Central memory CD8-positive, alpha-beta T cell (primary cell): ENCODE results near the gene MAPK8IP3.

Experiments used
- ATAC-seq: fragments of 150-1000 bp; cut with Tn5 transposase; replicated peaks from 2 replicates; pipeline ENCODE4 v1.10.0; 2022; ENCODE audit warnings: mild to moderate bottlenecking, moderate FRiP score, moderate number of reproducible peaks; ENCODE audit not compliant: poor library complexity, severe bottlenecking; ENCODE audit errors: extremely low read depth
- DNase-seq, 2 donors: peaks; one replicate each; pipeline ENCODE4 v3.0.0; 2021; ENCODE audit warnings: low spot score in 2 of 2
- H3K27ac Mint-ChIP-seq: one replicate; pipeline ENCODE4 v1.8.0; 2022; ENCODE audit warnings: low read depth, mild to moderate bottlenecking, moderate library complexity, mixed read lengths
- H3K27me3 Mint-ChIP-seq: one replicate; pipeline ENCODE4 v1.8.0; 2022; ENCODE audit warnings: mixed read lengths
- H3K36me3 Mint-ChIP-seq: one replicate; pipeline ENCODE4 v1.8.0; 2022; ENCODE audit warnings: mild to moderate bottlenecking, moderate library complexity, mixed read lengths; ENCODE audit not compliant: insufficient read depth
- H3K4me1 Mint-ChIP-seq: one replicate; pipeline ENCODE4 v1.8.0; 2022; ENCODE audit warnings: mixed read lengths
- H3K4me3 Mint-ChIP-seq: one replicate; pipeline ENCODE4 v1.8.0; 2022; ENCODE audit warnings: mild to moderate bottlenecking, moderate library complexity, mixed read lengths
- H3K9me3 Mint-ChIP-seq: one replicate; pipeline ENCODE4 v1.8.0; 2022; ENCODE audit warnings: mixed read lengths

Gene MAPK8IP3

GRCh38 chr16:1788095-1788707 is 82.2 kb downstream of the MAPK8IP3 start:
- no peak overlapping the region for H3K27ac Mint-ChIP-seq
- no peak for ATAC-seq
- H3K9me3 Mint-ChIP-seq: no peaks in the 10 kb centered on the region
- H3K36me3 Mint-ChIP-seq: peaks cover 7% of the 10 kb centered on the region
- H3K27me3 Mint-ChIP-seq: no peaks in the 10 kb centered on the region
- H3K4me3 Mint-ChIP-seq: no peak overlapping the region
- H3K4me1 Mint-ChIP-seq: peaks cover 16% of the 10 kb centered on the region
- no peak for DNase-seq

GRCh38 chr16:1788708-1789100 is 82.7 kb downstream of the MAPK8IP3 start:
- Mint-ChIP-seq H3K27ac (peak overlapping the region; percentile 76), H3K9me3 (no peaks in the 10 kb centered on the region), H3K27me3 (no peaks in the 10 kb centered on the region), H3K4me1 (peaks cover 13% of the 10 kb centered on the region), H3K36me3 (peaks cover 7% of the 10 kb centered on the region), H3K4me3 (no peak overlapping the region)
- ATAC-seq (no peak), DNase-seq (no peak)

GRCh38 chr16:1789643-1790045 is 83.6 kb downstream of the MAPK8IP3 start:
- no peaks in the 10 kb centered on the region for H3K9me3 Mint-ChIP-seq
- H3K4me3 Mint-ChIP-seq: no peak overlapping the region
- H3K4me1 Mint-ChIP-seq: peaks cover 13% of the 10 kb centered on the region
- H3K27me3 Mint-ChIP-seq: no peaks in the 10 kb centered on the region
- no peak for ATAC-seq
- H3K27ac Mint-ChIP-seq: no peak overlapping the region
- no peak for DNase-seq
- peaks cover 6% of the 10 kb centered on the region for H3K36me3 Mint-ChIP-seq

GRCh38 chr16:1790261-1790610 is 84.2 kb downstream of the MAPK8IP3 start:
- no peaks in the 10 kb centered on the region for H3K27me3 Mint-ChIP-seq
- peaks cover 9% of the 10 kb centered on the region for H3K4me1 Mint-ChIP-seq
- ATAC-seq: no peak
- H3K4me3 Mint-ChIP-seq: no peak overlapping the region
- H3K36me3 Mint-ChIP-seq: peaks cover 6% of the 10 kb centered on the region
- no peak for DNase-seq
- no peak overlapping the region for H3K27ac Mint-ChIP-seq
- H3K9me3 Mint-ChIP-seq: no peaks in the 10 kb centered on the region

GRCh38 chr16:1790611-1791255 is 84.7 kb downstream of the MAPK8IP3 start:
- no peak overlapping the region for H3K4me3 Mint-ChIP-seq
- H3K36me3 Mint-ChIP-seq: peaks cover 6% of the 10 kb centered on the region
- ATAC-seq (no peak), DNase-seq (peak in 1 of 2 donors; percentile 8)
- H3K9me3 Mint-ChIP-seq: no peaks in the 10 kb centered on the region
- H3K27me3 Mint-ChIP-seq: no peaks in the 10 kb centered on the region
- H3K4me1 Mint-ChIP-seq: peaks cover 5% of the 10 kb centered on the region
- no peak overlapping the region for H3K27ac Mint-ChIP-seq

- H3K27me3 Mint-ChIP-seq: no peaks in the 10 kb centered on the region
- no peak overlapping the region for H3K4me3 Mint-ChIP-seq
- H3K9me3 Mint-ChIP-seq: no peaks in the 10 kb centered on the region
- no peak for ATAC-seq
- no peak for DNase-seq
- no peak overlapping the region for H3K27ac Mint-ChIP-seq
- peaks cover 6% of the 10 kb centered on the region for H3K36me3 Mint-ChIP-seq
- H3K4me1 Mint-ChIP-seq: peaks cover 5% of the 10 kb centered on the region
Observed at GRCh38 chr16:1791256-1791942, 85.4 kb downstream of the MAPK8IP3 start.

GRCh38 chr16:1791943-1792812 is 86.2 kb downstream of the MAPK8IP3 start:
- Mint-ChIP-seq H3K4me3 (no peak overlapping the region), H3K9me3 (no peaks in the 10 kb centered on the region), H3K4me1 (peaks cover 5% of the 10 kb centered on the region), H3K36me3 (peaks cover 3% of the 10 kb centered on the region), H3K27ac (no peak overlapping the region), H3K27me3 (no peaks in the 10 kb centered on the region)
- no peak for ATAC-seq
- DNase-seq: no peak

- Mint-ChIP-seq H3K27ac (no peak overlapping the region), H3K4me3 (no peak overlapping the region), H3K4me1 (peaks cover 5% of the 10 kb centered on the region), H3K27me3 (no peaks in the 10 kb centered on the region), H3K36me3 (peaks cover 3% of the 10 kb centered on the region), H3K9me3 (no peaks in the 10 kb centered on the region)
- ATAC-seq (no peak), DNase-seq (no peak)
Observed at GRCh38 chr16:1792836-1793577, 87.0 kb downstream of the MAPK8IP3 start.

- Mint-ChIP-seq H3K4me3 (no peak within 1 kb of the TSS), H3K27ac (no peak within 1 kb of the TSS), H3K36me3 (peaks cover under 1% of the 10 kb centered on the region), H3K27me3 (no peaks in the 10 kb centered on the region), H3K9me3 (no peaks in the 10 kb centered on the region), H3K4me1 (peaks cover 4% of the 10 kb centered on the region)
- DNase-seq: no peak
- ATAC-seq: no peak
Observed at GRCh38 chr16:1793578-1794220, 87.7 kb downstream of the MAPK8IP3 start, which contains the start of gene IGFALS. TSS of gene IGFALS (minus strand) at chr16:1793705. CDS start at chr16:1793652, 53 bp downstream.

GRCh38 chr16:1794221-1794871 is 88.4 kb downstream of the MAPK8IP3 start:
- DNase-seq (no peak), ATAC-seq (no peak)
- Mint-ChIP-seq H3K4me3 (no peak overlapping the region), H3K27ac (no peak overlapping the region), H3K27me3 (no peaks in the 10 kb centered on the region), H3K9me3 (no peaks in the 10 kb centered on the region), H3K36me3 (no peaks in the 10 kb centered on the region), H3K4me1 (no peaks in the 10 kb centered on the region)

GRCh38 chr16:1794908-1795666 is 89.1 kb downstream of the MAPK8IP3 start:
- no peak for ATAC-seq
- Mint-ChIP-seq H3K36me3 (no peaks in the 10 kb centered on the region), H3K4me1 (no peaks in the 10 kb centered on the region), H3K4me3 (no peak overlapping the region), H3K9me3 (no peaks in the 10 kb centered on the region), H3K27ac (no peak overlapping the region), H3K27me3 (no peaks in the 10 kb centered on the region)
- no peak for DNase-seq
